Muscle layer of colon (tissue), 2 donors: Measurements from ENCODE around the gene GPR87.
A peak's percentile ranks its signal among the peaks of the same experiment; 100 is the strongest.

Experiments
- H3K27ac ChIP-seq: one replicate; pipeline ENCODE4 v1.7.0; 2013; ENCODE audit warnings: low read depth, mild to moderate bottlenecking, low read length, moderate library complexity
- H3K27me3 ChIP-seq, 2 donors: one replicate each; pipeline ENCODE4 v1.7.0; 2013; ENCODE audit warnings: low read length in 2 of 2, mild to moderate bottlenecking in 2 of 2; ENCODE audit not compliant: insufficient read depth in 2 of 2, control insufficient read depth in 1 of 2
- H3K36me3 ChIP-seq: one replicate; pipeline ENCODE4 v1.7.0; 2013; ENCODE audit warnings: mild to moderate bottlenecking, low read length; ENCODE audit not compliant: insufficient read depth
- H3K4me1 ChIP-seq: one replicate; pipeline ENCODE4 v1.7.0; 2013; ENCODE audit warnings: mild to moderate bottlenecking, low read length; ENCODE audit not compliant: insufficient read depth
- H3K4me3 ChIP-seq, 2 donors: one replicate each; pipeline ENCODE4 v1.7.0; 2013; ENCODE audit warnings: low read length in 2 of 2, low read depth in 1 of 2, mild to moderate bottlenecking in 1 of 2, moderate library complexity in 1 of 2
- H3K9ac ChIP-seq: one replicate; pipeline ENCODE4 v1.7.0; 2013; ENCODE audit warnings: low read length
- H3K9me3 ChIP-seq: one replicate; pipeline ENCODE4 v1.7.0; 2013; ENCODE audit warnings: mild to moderate bottlenecking, low read length
- donor health status: abdominal sarcoma.
- donor health status: Adenocarcinoma of cecum.

GPR87 gene

DNA sequence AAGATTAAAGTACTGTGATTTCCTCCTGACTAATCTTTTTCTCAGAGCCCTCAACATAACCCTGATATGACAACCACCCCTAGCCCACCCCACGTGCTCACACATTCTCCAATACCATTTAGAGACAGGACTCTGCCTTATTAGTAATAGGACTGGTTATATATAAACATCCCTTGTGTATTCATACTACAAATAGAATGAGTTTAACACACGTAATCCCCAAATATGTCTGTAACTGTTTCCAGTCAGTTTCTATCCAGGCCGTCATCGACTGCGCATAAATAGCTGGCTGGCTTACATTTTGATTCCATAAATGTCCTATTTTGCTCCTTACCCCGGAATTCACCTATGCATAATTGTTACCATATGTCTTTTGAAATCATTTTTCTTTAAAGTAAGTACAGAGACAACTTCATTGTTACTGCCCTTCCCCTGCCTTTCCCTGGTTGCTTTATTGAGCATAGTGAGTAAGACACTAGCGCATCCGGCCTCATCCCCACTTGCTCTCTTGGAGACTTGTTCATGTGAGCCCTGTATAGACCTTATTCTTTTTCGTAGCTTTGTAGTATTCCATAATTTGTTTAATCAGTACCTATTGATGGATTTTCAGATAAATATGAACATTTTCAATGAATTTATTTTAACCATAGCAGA is 34.8 kb downstream of the GPR87 start:
- Histone ChIP-seq H3K4me1 (peaks cover 44% of the 10 kb centered on the region), H3K27me3 (no peaks in the 10 kb centered on the region), H3K27ac (no peak overlapping the region), H3K9ac (no peak overlapping the region), H3K4me3 (no peak overlapping the region), H3K36me3 (no peaks in the 10 kb centered on the region), H3K9me3 (no peaks in the 10 kb centered on the region)

DNA sequence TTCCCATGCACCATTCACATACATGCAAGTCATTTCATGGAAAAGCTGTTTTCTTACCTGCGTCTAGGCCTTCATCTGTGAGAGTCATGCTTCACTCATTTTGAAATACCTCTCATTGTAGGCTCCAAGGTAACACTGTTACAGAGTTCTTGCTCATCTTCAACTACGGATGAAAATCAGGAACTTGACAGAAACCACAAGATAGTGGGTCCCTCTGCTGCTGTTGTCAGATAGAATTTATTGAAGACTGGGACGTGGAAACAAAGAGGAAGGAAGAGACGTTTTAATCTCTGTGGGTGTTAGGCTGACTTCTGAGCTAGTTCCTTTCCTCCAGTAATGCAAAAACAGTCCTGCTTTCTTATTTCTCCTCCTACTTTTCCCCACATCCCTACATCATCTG is 38.4 kb downstream of the GPR87 start, which contains the start of gene P2RY14:
TSS of gene P2RY14 (minus strand) at position 313 of the 400 bp plus-strand sequence. CDS start 64,226 bp downstream, outside the sequence.
- H3K27me3 ChIP-seq: no peaks in the 10 kb centered on the region
- H3K4me1 ChIP-seq: peaks cover 35% of the 10 kb centered on the region
- no peaks in the 10 kb centered on the region for H3K9me3 ChIP-seq
- no peaks in the 10 kb centered on the region for H3K36me3 ChIP-seq
- peak within 1 kb of the TSS; percentile 19 for H3K27ac ChIP-seq
- peak within 1 kb of the TSS in 1 of 2 donors; percentile 48 for H3K4me3 ChIP-seq
- no peak within 1 kb of the TSS for H3K9ac ChIP-seq

DNA sequence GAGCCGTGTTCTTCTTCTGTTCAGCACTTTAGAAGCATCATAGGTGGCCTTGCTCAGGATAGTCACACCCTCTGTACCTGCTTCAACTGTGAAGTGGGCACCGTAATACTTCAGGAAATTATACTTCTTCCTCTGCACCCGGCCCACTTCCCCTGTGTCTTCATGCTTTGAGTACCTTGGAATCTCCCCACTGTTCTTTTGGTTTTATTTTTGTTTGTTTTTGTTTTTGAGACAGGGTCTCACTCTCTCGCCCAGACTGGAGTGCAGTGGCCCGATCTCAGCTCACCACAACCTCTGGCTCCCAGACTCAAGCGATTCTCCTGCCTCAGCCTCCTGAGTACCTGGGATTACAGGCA is 40.0 kb downstream of the GPR87 start:
- no peak overlapping the region for H3K27ac ChIP-seq
- no peaks in the 10 kb centered on the region for H3K27me3 ChIP-seq
- no peak overlapping the region for H3K9ac ChIP-seq
- H3K4me1 ChIP-seq: peaks cover 25% of the 10 kb centered on the region
- H3K9me3 ChIP-seq: no peaks in the 10 kb centered on the region
- H3K36me3 ChIP-seq: no peaks in the 10 kb centered on the region
- peak overlapping the region in 1 of 2 donors; percentile 11 for H3K4me3 ChIP-seq

DNA sequence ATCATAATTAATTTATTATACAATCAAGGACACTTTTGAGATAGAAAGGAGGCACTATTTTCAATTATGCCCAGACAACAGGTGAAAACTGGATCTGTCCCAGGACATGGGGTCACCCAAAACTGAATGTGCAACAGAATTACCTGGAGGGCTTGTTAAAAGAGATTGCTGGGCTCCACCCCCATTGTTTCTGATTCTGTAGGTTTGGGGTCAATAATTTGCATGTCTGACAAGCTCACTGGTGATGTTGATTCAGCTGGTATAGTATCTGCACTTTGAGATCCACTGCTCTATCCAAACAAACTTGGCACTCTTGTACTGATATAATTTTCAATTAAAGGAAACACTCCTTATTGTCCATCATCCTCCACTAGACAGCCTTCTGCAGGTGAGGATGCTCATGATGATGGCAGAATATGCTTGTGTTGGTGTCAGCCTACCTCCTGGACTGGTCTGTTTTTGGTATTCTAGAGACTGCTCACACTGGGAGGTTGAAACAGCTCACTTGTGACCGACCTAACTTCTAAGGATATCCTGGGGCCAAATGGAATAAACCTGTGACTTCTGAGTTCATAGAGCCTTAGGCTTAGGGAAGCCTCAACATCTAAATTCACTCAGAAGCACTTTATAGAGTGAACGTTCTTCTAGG is 40.5 kb downstream of the GPR87 start:
- H3K27me3 ChIP-seq: no peaks in the 10 kb centered on the region
- H3K9me3 ChIP-seq: no peaks in the 10 kb centered on the region
- H3K4me3 ChIP-seq: peak overlapping the region; percentile 9 to 11
- H3K27ac ChIP-seq: no peak overlapping the region
- H3K36me3 ChIP-seq: no peaks in the 10 kb centered on the region
- no peak overlapping the region for H3K9ac ChIP-seq
- H3K4me1 ChIP-seq: peaks cover 23% of the 10 kb centered on the region

DNA sequence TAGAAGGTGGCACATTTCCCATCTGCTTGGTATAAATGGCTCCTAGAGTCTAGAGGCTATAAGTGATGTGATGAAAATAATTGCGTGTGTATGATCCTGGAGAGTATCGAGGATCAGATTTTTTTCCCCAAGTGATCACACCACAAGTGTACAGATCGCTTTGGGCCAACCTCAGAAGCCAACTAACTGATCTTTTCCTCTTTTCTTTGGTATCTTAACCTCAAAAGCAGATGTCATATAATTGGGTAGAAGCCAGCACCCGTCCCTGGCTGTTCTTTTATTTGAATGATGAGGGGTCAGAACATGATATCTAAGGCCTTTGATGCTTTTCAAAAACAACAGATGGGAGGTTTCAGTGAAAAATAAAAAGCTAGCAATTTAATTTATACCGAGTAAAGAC is 41.5 kb downstream of the GPR87 start:
- peaks cover 23% of the 10 kb centered on the region for H3K4me1 ChIP-seq
- H3K27me3 ChIP-seq: no peaks in the 10 kb centered on the region
- H3K4me3 ChIP-seq: no peak overlapping the region
- H3K36me3 ChIP-seq: no peaks in the 10 kb centered on the region
- H3K27ac ChIP-seq: no peak overlapping the region
- no peak overlapping the region for H3K9ac ChIP-seq
- H3K9me3 ChIP-seq: no peaks in the 10 kb centered on the region

DNA sequence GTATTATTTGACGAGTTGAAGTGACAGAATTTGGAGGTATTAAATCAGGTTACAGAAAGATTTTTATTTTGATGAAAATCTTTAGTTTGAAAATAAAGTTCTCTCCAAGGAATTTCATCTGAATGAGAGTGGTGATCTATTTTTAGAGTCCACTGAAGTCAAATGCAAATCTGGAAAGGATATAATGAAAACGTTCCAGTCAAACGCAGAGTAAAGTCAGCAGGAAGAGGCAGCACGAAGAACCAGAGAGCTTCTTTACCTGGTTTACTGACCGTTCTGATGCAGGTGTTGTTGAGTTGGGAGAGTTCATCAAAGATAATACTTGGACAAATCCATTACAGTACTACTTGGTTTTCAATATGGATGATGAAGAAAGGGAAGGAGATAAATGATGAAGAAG is 47.0 kb downstream of the GPR87 start:
- Histone ChIP-seq H3K36me3 (no peaks in the 10 kb centered on the region), H3K9ac (no peak overlapping the region), H3K9me3 (no peaks in the 10 kb centered on the region), H3K27ac (peak overlapping the region; percentile 41), H3K4me1 (peaks cover 40% of the 10 kb centered on the region), H3K4me3 (no peak overlapping the region), H3K27me3 (no peaks in the 10 kb centered on the region)

DNA sequence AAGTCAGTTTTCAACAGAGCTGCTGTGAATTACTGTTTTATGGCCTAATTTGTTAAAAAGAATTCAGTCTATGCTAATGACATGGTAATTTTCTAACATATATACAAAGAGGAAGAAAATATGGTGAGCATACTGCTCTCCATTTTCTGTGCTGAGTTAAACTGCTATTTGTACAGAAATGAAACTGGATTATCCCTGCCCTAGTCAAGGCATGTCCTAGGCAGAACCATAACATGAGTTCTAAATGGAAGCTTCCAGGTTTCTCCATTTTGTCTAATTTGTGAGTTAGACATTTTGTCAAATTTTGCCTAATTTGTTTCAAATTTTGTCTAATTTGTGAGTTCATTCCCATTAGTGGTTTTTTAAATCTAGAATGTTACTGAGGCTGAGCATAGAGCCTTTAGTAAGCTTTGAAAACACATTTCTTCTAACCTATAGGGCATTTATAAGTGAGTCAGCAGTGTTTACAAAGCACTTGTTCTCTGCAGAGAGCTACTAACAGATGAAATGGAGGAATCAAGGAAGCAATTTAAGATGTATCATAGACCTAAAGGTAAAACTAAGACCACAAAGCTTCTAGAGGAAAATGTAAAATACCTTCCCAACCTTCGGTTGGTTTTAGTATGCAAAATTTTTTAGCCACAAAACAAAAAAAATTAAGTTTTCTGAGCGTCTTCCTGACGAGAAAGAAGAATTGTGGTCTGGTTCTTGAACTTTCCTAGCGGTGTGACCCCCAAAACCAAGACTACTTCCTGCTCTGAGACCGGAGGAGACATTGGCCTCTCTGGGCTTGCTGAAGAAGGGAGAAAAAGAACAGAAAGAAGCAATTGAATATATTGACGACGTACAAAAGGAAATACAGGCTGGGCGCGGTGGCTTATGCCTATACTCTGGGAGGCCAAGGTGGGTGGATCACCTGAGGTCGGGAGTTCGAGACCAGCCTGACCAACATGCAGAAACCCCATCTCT is 48.1 kb downstream of the GPR87 start:
- no peak overlapping the region for H3K4me3 ChIP-seq
- no peaks in the 10 kb centered on the region for H3K9me3 ChIP-seq
- H3K27me3 ChIP-seq: no peaks in the 10 kb centered on the region
- H3K36me3 ChIP-seq: no peaks in the 10 kb centered on the region
- H3K27ac ChIP-seq: peak overlapping the region; percentile 5
- H3K4me1 ChIP-seq: peaks cover 51% of the 10 kb centered on the region
- no peak overlapping the region for H3K9ac ChIP-seq

DNA sequence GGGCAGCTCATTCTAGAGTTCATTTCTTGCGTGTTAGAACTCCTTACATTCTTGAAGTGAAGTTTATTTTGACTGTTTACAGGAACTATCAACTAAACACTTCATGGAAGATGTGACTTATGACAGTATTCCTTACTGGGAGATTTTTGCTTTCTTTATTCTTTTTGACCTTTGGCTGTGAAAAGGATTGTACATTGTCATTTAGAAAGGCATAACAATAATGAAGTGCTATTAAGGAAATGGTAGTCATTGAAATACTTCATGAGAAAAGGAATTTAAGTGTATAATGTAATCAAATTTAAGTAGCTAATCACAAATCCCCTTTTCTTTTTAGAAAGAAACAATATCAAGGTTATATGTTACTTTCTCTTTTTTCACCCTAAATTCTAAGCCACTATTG is 49.6 kb downstream of the GPR87 start:
- Histone ChIP-seq H3K36me3 (no peaks in the 10 kb centered on the region), H3K9ac (no peak overlapping the region), H3K4me1 (peaks cover 59% of the 10 kb centered on the region), H3K4me3 (no peak overlapping the region), H3K9me3 (no peaks in the 10 kb centered on the region), H3K27ac (peak overlapping the region; percentile 79), H3K27me3 (no peaks in the 10 kb centered on the region)

DNA sequence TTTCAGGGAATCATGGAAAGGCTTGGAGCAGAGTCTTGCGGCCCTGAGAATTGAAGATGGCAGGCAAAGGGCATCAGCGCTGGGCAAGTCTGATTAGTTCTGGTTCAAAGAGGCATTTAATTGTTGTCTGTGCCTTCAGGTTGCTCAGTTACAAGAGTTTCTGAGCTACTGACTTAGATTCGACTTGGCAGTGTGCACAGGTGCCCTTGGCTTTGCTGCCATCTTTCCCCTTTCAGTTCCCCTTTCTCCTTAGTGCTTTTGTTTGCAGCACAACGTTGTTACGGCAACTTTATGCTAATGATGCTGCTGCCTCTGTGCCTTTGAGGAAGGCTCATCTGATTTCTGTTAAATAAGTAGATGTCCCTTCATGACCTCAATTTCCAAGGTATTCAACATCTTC is 50.8 kb downstream of the GPR87 start:
- H3K9ac ChIP-seq: no peak overlapping the region

DNA sequence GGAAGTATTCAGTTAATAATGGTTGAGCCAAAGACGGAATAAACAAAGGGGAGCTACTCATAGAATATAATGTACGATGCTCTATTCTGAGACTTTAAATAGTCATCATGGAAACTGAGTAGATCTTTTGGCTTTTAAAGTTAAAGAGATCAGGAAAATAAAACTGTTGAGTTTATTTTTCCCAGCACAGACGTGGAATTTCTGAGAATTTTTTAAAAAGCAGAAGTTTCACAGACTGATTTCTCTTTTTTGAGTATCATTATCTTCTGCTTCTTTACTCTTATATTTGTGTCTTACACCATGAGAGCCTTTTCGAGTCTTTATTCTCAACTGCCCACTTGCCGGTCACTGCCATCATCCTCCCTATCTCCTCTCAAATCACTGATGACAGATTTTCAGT is 51.5 kb downstream of the GPR87 start:
- Histone ChIP-seq H3K27me3 (no peaks in the 10 kb centered on the region), H3K27ac (peak overlapping the region; percentile 79), H3K36me3 (no peaks in the 10 kb centered on the region), H3K9ac (no peak overlapping the region), H3K9me3 (no peaks in the 10 kb centered on the region), H3K4me3 (no peak overlapping the region), H3K4me1 (peaks cover 56% of the 10 kb centered on the region)

More for the DNA sequence above, 50.8 kb downstream of the GPR87 start:
- no peaks in the 10 kb centered on the region for H3K27me3 ChIP-seq
- no peaks in the 10 kb centered on the region for H3K36me3 ChIP-seq
- H3K9me3 ChIP-seq: no peaks in the 10 kb centered on the region
- H3K4me3 ChIP-seq: peak overlapping the region in 1 of 2 donors; percentile 12
- peak overlapping the region; percentile 79 for H3K27ac ChIP-seq
- H3K4me1 ChIP-seq: peaks cover 59% of the 10 kb centered on the region

DNA sequence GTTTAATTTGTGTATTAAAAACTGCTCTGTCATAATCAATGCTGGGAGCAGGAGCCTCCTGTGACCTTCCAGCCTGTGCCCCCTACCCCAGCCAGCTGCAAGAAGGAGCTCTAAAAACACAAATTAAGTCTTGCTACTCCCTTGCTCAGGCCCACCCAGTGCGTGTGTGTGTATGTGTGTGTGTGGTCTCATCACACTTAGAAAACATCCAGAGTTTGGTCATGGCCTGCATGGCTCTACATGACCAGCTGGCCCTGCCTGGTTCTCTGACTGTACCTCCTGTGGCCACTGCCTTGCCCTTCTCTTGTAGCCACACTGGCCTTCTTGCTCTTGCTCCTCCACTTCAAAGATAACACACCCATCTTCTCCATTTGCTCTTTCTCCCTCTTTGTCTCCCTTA is 52.0 kb downstream of the GPR87 start:
- Histone ChIP-seq H3K36me3 (no peaks in the 10 kb centered on the region), H3K4me1 (peaks cover 54% of the 10 kb centered on the region), H3K27ac (peak overlapping the region; percentile 79), H3K9ac (no peak overlapping the region), H3K9me3 (no peaks in the 10 kb centered on the region), H3K4me3 (no peak overlapping the region), H3K27me3 (no peaks in the 10 kb centered on the region)
